CD4-positive, alpha-beta T cell treated with Interleukin-6 for 4 hours (primary cell): ENCODE results near the gene HSPB8.

Experiments
- DNase-seq: peaks from one replicate; pipeline ENCODE4 v3.0.0-alpha.2; 2020; ENCODE audit warnings: mixed read lengths

HSPB8 gene

GRCh38 chr12:119171691-119172425, 6.9 kb upstream of the HSPB8 start:
- DNase-seq: no peak

DNA sequence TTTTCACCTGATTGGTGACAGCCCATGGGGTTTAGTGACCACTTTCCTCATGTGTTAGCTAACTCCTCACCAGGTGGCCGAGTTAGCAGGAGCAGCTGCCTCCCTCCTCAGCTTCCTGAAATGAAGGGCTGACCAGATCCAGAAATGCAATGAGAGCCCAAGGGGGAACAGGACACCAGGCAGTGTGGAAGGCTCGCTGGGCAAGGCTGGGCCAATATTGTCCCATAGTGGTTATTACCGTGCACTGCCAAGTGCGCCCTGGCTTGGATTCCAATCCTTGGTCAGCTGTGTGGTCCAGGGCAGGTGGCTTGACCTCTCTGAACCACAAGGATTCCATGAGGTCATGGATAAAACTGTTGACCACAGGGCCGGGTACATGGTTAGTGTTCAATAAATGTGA, 3.6 kb upstream of the HSPB8 start:
- no peak for DNase-seq

- DNase-seq: no peak
Measured at GRCh38 chr12:119176267-119177055, 2.3 kb upstream of the HSPB8 start.

DNA sequence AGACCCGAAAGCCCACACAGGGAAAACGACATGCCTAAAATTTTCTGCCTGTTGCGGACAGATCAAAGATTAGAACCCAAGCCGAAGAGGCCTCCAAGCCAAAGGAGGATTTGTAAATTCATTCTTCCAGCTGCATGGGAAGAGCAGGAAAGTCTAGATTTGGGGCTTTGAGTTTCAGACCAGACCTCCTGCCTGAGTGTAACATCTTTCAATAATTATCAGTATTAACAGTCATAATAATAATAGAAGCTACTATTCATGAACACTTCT, 1.7 kb upstream of the HSPB8 start:
- no peak for DNase-seq

GRCh38 chr12:119177724-119178380, 879 bp upstream of the HSPB8 start:
- no peak for DNase-seq

GRCh38 chr12:119179335-119180021, 747 bp downstream of the HSPB8 start:
- no peak for DNase-seq

- DNase-seq: no peak
Measured at GRCh38 chr12:119180380-119181040, 1.8 kb downstream of the HSPB8 start.

DNA sequence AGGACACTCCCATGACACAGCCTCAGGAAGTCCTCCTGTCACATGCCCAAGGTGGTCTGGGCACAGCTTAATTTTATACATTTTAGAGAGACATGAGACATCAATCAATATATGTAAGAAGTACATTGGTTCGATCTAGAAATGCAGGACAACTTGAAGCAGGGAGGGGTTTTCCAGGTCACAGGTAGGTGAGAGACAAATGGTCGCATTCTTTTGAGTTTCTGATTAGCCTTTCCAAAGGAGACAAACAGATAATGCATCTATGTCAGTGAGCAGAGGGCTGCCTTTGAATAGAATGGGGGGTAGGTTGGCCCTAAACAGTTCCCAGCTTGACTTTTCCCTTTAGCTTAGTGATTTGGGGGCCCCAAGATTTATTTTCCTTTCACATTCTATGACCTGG, 2.5 kb downstream of the HSPB8 start:
- no peak for DNase-seq

DNA sequence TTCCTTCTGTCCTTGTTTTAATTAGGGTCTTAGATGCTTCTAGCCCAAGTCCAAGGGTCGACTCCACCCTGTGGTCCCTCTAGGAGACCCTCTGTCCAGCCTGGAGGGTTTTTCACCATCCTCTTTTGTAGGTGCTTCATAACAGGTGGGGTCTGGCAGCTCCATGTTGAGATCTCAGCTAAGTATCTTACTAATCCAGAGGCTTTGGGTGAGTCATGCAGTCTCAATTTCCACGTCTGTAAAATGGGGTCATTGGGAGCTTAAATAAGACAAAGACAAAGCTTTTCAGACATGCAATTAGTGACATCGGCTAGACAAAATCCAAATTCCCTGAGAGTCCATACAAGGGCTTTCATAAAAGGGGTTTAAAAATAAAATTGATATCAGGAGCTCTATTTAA, 3.2 kb downstream of the HSPB8 start:
- no peak for DNase-seq

DNA sequence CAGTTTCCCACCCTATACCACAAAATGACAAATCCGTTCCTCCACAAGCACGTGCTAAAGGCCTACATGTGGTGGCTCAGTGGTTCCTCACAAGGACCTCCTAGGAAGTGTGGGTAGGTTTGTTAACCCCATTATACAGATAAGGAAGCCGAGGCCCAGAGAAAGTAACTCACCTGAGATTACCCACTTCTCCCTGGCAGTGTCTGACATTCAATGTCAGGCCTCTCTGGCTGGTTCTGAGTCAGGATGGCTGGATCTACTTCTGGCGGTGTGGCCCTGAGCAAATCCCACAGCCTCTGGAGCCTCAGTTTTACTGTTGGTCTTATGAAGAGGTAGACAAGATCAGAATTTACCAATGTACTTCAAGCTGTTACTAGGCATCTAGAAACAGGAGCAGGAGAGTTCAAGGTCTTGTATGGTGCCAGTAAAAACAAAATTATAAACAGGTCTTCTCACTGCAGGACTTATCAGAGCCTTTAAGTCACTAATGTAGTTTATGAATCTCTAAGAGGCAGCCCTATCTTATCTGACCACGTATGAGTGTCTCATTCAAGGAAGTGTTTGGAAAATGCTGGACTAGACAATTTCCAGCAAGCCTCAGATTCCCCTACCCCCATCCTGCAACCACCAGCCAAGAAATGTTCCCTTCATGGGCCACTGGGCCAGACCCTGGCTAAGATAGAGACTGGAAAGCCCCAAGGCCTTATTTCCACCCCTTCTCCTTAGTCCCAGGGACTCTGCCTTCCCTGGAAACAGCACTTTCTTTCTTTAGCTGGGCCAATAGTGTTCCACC, 4.2 kb downstream of the HSPB8 start:
- DNase-seq: no peak

- DNase-seq: no peak
Measured at GRCh38 chr12:119183942-119184695, 5.4 kb downstream of the HSPB8 start.

DNA sequence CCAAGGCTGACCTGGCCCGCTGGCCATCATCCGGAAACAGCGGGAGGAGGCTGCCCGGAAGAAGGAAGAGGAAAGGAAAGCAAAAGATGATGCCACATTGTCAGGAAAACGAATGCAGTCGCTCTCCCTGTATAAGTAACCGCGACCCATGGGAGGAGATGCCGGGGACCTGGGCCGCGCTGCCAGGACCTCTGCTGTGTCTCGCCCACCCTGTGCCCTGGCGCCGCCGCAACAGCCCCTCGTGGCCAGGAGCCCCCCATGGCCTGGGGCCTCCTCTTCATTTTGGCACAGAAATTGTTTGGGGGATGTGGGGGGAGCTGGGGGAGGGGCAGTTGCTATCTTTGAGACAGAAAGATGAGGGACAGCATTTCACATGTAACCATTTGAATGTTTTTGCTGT, 16.5 kb downstream of the HSPB8 start:
- DNase-seq: no peak

DNA sequence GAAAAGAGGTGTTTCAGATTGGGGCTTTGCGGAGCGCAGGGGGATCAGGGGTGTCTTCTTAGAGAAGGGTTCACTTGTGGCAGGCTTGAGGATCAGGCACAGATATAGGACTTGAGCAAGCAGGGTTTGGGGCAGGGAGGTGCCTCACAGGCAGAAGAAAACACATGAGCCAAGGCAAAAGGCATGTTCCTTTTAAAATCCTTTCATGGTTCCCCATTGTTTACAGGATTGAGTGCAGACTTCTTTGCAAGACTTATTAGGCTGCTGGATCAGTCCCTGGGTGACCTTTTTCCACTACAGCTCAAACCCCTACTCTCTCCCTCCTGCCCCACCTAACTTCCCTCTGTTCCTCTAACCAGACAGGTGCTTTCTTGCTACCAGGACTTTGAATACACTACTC, 19.7 kb downstream of the HSPB8 start:
- no peak for DNase-seq

DNA sequence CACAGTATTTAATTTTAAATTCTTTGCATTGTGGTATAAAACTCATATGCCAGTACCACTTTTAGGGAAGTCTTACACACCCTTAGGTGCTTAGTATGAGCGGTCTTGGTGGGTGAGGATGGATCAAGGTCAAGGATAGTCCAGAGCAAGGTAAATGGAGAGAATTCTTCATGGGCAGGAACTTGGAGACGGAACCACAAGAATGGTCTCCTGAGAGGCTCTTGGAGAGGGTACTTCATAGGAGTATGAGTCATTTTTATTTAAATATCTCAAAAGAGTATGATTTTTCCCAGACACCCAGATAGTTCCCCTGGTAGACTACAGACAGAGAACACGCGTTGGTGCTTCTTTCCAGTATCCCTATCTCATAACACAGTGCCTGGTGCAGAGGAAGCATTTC, 21.9 kb downstream of the HSPB8 start:
- DNase-seq: no peak

- no peak for DNase-seq
Measured at GRCh38 chr12:119201789-119202543, 23.2 kb downstream of the HSPB8 start.

- DNase-seq: no peak
Measured at GRCh38 chr12:119202544-119202943, 23.8 kb downstream of the HSPB8 start.

- DNase-seq: no peak
Measured at GRCh38 chr12:119204131-119204530, 25.4 kb downstream of the HSPB8 start.

DNA sequence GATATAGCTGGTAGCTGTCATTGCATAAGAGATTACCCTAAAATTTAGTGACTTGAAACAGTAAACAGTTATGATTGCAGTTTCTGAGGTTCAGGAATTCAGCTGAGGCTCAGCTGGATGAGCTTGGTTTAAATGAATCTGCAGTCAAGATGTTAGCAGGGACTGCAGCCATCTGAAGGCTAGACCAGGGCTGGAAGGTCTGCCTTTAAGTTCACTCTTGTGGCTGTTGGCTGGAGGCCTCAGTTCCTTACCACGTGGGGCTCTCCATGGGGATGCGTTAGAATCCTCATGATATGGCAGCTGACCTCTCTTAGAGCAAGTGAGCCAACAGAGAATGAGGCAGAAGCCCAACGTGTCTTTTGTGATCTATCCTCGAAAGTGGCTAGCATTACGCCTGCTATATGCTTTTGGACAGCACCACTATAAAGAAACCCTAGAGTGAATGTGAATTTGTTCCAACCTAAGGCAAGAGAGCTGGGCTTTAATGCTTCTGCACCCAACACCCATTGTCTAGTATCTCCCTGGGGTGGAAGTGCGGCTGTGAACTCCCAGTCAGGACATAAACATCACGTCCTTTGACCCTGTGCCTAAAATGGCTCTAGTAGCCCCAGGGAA, 26.0 kb downstream of the HSPB8 start:
- DNase-seq: no peak

GRCh38 chr12:119206348-119207062, 27.8 kb downstream of the HSPB8 start:
- DNase-seq: no peak
